GM04503 (cell line): ENCODE measurements around the gene OPTC.
A peak's percentile ranks its signal among the peaks of the same experiment; 100 is the strongest.
"Not testable (repeated sequence)": the region's sequence is repeated elsewhere in the genome, so short reads cannot be mapped to it uniquely, and the experiment has no call there.

Source experiments
- DNase-seq: peaks from one replicate; pipeline ENCODE4 v3.0.0-alpha.2; 2012; ENCODE audit warnings: low read depth

The OPTC gene

GRCh38 chr1:203517426-203518110, 23.6 kb downstream of the OPTC start:
- DNase-seq: no peak

- not testable (repeated sequence) for DNase-seq
These were observed 24.2 kb downstream of the OPTC start for GRCh38 chr1:203518139-203518538.

GRCh38 chr1:203518541-203518940, 24.6 kb downstream of the OPTC start:
- no peak for DNase-seq

- DNase-seq: no peak
These were observed 25.3 kb downstream of the OPTC start for GRCh38 chr1:203519053-203519840.

GRCh38 chr1:203519896-203520295, 25.9 kb downstream of the OPTC start:
- DNase-seq: no peak

GRCh38 chr1:203520315-203520714, 26.4 kb downstream of the OPTC start:
- DNase-seq: no peak

- no peak for DNase-seq
These were observed 27.3 kb downstream of the OPTC start for GRCh38 chr1:203521074-203521794.

- no peak for DNase-seq
These were observed 27.9 kb downstream of the OPTC start for GRCh38 chr1:203521812-203522211.

GRCh38 chr1:203522237-203522636, 28.3 kb downstream of the OPTC start:
- no peak for DNase-seq

- DNase-seq: no peak
These were observed 29.7 kb downstream of the OPTC start for GRCh38 chr1:203523667-203524066.

GRCh38 chr1:203524152-203524551, 30.2 kb downstream of the OPTC start:
- DNase-seq: no peak

- DNase-seq: no peak
These were observed 30.9 kb downstream of the OPTC start for GRCh38 chr1:203524824-203525223.

GRCh38 chr1:203525685-203526084, 31.7 kb downstream of the OPTC start:
- no peak for DNase-seq

GRCh38 chr1:203526130-203526529, 32.2 kb downstream of the OPTC start:
- DNase-seq: no peak

- no peak for DNase-seq
These were observed 32.6 kb downstream of the OPTC start for GRCh38 chr1:203526572-203526971.

GRCh38 chr1:203527013-203527412, 33.1 kb downstream of the OPTC start:
- DNase-seq: no peak

- no peak for DNase-seq
These were observed 34.1 kb downstream of the OPTC start for GRCh38 chr1:203528063-203528462.

- DNase-seq: no peak
These were observed 35.3 kb downstream of the OPTC start for GRCh38 chr1:203528976-203529835.

GRCh38 chr1:203531063-203531462, 37.1 kb downstream of the OPTC start:
- no peak for DNase-seq

- DNase-seq: no peak
These were observed 40.1 kb downstream of the OPTC start for GRCh38 chr1:203534012-203534411.

- peak; percentile 89 for DNase-seq
These were observed 40.6 kb downstream of the OPTC start for GRCh38 chr1:203534526-203534925.

GRCh38 chr1:203536575-203536974, 42.6 kb downstream of the OPTC start:
- no peak for DNase-seq
